Glomerular visceral epithelial cell (primary cell): ENCODE data around the gene TSPAN15.

Source experiments
- DNase-seq: peaks from one replicate; pipeline ENCODE4 v3.0.0-alpha.2; 2016; ENCODE audit errors: extremely low spot score

Gene TSPAN15

DNA sequence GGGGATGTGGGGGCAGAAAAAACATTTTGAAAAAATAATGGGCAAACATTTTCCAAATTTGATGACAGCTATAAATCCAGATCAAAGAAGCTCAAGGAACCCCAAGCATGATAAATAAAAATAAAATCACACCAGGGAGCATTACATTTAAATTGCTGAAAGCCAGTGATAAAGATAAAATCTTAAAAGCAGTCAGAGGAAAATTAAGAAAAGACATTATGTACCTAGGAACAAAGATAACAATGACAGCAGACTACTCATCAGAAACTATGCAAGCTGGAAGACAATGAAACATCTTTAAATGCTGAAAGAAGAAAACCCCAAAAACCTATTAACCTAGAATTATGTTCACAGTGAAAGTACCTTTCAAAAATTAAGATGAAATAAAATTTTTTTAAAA, 98.7 kb downstream of the TSPAN15 start:
- no peak for DNase-seq

DNA sequence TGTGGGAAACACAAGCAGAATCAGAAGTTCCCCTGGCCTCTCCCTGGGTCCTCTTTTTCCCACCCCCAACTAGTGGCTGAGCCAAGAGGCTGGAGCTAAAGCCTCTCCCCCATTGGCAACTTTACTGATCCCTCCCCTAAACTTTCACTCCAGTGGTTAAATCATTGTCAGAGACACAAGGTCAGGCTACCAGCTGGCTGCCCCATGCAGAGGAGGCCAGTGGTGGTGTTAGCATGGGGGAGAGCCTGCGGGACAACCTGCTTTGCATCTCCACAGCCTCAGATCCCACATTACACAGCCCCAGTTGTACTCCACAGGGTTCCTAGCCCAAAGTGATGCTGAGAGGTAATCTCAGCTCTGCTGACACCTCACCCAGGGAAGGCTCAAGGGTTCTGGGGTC, 101.0 kb downstream of the TSPAN15 start:
- no peak for DNase-seq

DNA sequence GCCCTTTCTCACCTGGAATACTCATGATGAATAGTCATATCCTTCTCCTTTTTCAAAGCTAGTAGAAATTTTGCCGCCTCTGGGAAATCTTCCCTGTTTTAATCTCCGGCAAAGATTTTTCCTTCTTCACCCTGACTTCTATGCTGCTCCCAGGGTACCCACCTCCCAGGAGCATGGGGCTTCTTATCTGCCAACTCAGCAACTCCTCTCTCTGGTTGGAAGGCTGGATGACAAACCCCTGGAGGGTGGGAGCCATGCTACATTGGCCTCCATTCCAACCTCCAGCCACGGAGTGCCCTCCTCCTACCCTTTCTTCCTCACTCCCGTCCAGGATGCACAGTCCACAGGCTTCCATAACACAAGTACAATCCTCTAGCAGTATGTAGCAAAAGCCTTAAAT, 102.1 kb downstream of the TSPAN15 start:
- DNase-seq = no peak

DNA sequence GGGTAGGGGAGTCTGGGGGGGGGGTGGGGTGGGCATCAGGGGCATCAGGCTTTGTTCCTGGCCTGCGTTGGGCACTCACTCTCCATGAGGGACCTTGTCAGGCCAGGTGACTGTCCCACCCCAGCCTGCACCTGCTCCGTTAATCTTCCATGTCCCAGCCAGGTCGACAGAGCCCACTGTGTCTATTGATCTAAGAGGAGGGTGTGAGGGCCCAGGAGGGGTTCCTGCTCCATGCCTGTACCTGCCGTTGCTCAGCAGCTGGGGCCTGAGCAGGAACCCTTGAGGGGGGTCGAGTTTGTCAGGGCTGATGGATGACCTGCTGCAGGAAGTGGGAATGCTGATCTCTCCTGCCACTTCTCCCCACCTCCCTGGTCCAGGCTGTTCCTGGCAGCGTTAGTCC, 103.3 kb downstream of the TSPAN15 start:
- DNase-seq = no peak
